ENCODE results near the gene TRABD2B.

TRABD2B gene

GRCh38 chr1:47844558-47844955, 152.6 kb downstream of the TRABD2B start:
- no peak for DNase-seq

DNA sequence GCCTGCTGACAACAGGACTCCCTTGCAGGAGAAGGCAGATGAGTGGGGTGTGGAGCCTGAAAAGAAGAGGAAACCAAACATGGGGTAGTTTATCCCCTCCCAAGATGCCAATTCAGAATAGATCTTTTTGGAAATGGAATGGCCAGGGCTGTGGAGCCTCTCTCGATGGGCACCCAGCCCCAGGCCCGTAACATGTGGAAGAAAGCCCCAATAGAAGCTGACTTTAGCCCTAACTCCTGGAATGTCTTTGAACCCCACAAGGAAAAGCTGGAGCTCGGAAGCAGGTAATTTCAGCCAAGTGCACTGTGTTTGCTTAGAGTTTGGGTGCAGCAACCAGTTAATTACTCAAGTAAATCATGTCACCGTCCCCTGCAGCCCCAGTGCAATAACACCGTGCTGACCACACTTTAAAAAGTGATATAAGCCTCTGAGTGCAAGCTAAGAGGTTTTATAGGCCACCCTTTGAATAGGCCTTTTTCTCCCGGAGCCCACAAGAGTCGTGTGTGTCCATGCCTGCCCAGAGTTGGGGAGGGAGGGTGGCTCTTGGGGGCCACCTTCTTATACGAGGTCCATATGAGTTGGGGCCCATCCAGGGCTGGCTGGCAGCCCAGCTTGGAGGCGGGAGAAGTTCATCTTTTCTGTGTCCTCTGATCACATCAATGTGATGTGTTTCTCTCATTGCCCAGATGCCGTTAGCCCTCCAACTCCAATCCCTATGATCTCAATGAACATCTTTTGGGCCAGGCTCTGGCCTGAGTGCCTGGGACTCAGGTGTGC, 153.2 kb downstream of the TRABD2B start:
- DNase-seq = no peak

DNA sequence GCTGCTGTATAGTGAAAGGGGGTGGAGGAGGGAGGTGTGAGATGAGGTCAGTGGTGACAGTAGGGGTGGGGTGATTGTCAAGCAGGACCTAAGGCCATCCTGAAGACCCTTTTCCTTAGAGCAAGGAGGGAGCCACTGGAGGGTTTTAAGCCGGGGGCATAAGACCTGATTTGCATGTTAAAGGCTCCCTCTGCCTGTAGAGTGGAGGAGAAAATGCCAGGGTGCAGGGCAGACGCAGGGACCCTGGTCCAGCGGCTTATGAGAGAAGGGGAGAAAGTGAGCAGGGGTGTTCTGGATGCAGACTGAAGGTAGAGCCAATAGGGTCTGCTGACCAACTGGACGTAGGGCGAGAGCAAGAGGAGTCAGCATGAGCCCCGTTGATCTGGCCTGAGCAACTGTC, 154.1 kb downstream of the TRABD2B start:
- no peak for DNase-seq

GRCh38 chr1:47842228-47842919, 154.8 kb downstream of the TRABD2B start:
- no peak for DNase-seq

GRCh38 chr1:47841356-47841755, 155.8 kb downstream of the TRABD2B start:
- no peak for DNase-seq

GRCh38 chr1:47840393-47841190, 156.6 kb downstream of the TRABD2B start:
- no peak for DNase-seq

- DNase-seq = no peak
Measured at GRCh38 chr1:47839433-47839760, 157.8 kb downstream of the TRABD2B start.

- DNase-seq = no peak
Measured at GRCh38 chr1:47838562-47839432, 158.4 kb downstream of the TRABD2B start.

DNA sequence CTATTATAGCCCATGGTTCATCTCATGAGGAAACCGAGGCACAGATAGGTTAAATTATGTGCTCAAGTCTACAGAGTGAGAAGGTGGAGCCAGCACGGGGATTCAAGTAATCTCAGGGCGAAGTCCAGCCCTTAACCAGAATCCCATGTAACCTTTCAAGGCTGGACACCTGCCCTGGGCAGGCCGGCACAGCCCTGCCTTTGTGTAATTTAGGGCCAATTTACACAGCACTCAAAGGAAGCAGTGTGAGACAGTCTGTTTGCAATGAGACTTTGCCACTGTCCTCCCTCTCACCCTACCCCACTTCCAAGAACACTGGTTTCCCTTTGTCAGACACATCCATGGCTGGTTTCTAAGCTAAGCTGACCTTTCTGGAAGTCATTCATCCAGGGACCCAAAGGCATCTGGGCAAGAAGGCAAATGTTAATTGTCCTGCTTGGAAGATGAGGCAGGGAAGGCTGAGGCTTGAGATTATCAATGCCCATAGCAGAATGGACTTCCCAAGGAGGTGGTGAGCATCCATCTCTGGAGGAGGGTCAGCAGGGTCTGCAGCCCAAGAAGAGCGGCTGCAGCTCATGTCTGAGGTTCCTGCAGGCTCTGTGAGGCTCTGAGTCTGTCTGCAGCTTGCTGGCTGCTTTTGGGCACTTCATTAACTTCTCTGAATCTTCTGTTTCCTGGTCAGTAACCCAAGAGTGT, 159.2 kb downstream of the TRABD2B start:
- no peak for DNase-seq

DNA sequence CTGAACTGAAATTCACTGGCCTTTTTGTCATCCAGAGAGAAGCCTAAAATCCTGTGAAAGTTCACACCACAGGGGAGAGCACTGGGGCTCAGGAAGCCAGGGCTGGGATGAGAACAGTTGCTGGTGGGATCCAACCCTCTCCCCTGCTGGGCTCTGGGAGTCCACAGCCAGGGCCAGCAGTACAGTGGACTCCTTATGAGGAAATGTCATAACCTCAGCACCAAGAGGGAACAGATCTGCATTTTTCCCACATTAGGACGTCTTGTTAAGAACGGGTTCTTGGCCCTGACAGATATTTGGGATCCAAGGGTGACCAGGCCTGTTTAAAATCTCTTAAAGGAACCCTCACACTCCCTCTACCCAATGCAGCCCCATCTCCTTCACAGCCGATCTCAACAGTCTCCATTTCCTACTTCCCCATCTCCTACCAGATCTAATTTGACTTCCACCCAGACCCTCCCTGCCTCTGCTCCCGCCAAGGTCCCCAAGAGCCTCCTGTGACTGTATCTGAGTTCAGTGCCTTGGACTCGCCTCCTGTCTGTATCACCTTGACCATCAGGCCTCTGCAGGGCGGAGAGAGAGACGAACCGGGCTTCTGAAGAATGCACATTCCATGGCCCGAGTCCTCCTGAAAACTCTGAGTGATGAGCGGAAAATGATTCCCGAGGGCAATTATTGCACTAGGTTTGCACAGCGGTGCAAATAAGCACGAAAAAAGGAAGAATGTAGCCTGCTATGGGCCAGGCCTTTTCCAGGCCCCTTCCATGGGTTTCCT, 159.9 kb downstream of the TRABD2B start:
- no peak for DNase-seq

DNA sequence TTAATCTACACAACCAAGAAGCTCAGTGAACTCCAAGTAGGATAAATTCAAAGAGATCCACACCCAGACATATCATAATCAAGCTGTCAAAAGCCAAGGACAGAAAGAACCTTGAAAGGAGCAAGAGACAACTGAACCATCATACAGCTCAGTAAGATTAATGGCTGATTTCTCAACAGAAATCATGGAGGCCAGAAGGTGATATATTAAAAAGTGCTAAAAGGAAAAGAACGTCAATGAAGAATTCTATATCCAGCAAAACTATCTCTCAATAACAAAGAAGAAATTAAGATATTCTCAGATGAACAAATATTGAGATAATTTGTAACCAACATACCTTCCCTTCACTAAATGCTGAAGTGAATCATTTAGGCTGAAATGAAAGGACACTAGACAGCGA, 161.8 kb downstream of the TRABD2B start:
- DNase-seq = no peak

- DNase-seq = no peak
Measured at GRCh38 chr1:47834326-47834725, 162.9 kb downstream of the TRABD2B start.

DNA sequence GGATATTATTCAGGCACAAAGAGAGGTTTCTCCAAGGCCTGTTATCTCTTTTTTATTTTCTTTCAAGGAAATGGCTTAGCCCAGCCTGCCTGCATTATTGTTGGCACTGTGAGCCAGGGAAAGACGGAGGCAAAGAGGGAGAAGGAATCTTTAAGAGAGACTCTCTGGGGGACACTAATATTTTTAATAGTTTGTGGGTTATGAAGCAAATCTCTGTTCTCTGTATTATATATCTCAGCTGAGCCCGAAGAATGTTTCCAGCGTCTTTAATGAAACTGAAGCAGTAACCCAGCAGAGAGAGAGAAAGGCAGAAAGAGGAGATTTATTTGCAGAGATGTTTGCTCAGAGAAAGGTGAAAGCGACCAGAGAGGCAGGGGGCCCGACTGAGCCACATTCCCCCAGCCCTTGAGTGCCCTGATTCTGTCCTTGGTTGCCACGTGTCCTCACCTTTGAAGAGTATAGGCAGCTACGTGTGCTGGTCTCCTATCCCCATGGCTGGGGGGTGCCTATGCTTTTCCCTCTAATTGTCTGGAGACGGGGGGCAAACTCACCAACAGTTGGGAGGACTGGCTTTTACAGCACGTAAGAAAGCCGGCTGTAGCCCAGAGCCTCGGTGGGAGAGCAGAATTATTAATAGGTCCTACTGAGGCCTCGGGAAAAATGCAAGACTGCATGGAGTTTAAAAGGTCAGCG, 166.4 kb downstream of the TRABD2B start:
- DNase-seq = no peak

DNA sequence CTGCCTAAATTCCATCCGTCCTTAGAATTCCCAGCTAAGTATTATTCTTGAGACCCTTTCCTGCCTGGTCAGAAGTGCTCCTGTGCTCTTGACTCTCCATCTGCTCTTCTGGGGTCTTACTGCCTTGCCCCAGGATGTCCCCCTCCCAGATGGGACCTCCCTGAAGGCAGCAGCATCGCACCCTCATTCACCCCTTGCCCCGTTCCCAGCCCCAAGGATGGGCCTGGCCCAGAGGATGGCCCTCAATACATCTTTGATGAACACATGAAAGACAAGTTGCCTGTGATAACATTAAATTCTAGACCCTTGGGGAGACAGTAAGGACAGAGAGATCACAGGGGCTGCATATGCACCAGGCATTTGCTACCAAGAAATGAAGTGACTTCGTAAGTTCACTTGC, 167.2 kb downstream of the TRABD2B start:
- no peak for DNase-seq

GRCh38 chr1:47828978-47829377, 168.2 kb downstream of the TRABD2B start:
- no peak for DNase-seq

- DNase-seq = no peak
Measured at GRCh38 chr1:47827109-47827508, 170.1 kb downstream of the TRABD2B start.

- DNase-seq = no peak
Measured at GRCh38 chr1:47824716-47825115, 172.5 kb downstream of the TRABD2B start.

DNA sequence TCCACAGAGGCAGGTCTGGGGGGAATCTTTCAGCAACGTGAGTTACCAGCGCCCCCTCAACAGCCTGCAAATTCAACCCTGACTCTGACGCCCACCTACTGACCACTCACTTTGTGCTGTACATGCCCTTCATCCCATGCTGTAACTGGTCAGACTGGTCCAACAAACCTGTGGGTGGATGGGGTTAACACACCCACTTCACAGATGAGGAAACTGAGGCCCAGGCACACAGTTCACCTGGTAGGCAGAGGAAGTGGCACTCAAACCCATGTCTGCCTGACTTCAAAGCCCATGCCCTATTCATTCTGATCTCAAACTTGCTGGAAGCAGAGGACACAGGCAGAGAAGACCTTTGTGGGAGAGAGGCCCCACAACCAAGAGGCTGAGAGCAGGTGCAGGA, 172.9 kb downstream of the TRABD2B start:
- DNase-seq = no peak

- no peak for DNase-seq
Measured at GRCh38 chr1:47823040-47823808, 174.0 kb downstream of the TRABD2B start.

GRCh38 chr1:47821760-47822159, 175.4 kb downstream of the TRABD2B start:
- DNase-seq = no peak
